Measurements from ENCODE around the gene OR2M7. TPM values are rescaled to one million over a fixed set of nuclear protein-coding genes. Genes with fewer than 3 reads are reported as not detected.

OR2M7 gene
- total RNA-seq, 2 donors from 2014 or later, result not detected

DNA sequence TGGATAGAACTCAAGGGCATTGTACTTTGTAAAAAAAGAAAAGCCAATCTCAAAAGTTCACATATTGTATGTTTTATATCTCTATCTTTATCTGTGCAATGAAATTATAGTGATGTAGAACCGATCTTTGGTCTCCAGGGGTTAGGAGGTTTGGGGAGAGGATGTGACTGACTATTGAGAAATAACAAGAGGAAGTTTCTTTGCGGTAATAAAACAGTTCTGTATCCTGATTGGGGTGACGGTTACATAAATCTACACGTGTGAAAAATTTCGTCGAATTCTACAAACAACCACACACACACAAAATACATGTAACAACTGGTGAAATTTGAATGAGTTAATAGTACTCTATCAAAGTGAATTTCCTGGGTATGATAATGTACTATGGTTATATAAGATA is 36.0 kb downstream of the OR2M7 start:
- no peak for ATAC-seq

DNA sequence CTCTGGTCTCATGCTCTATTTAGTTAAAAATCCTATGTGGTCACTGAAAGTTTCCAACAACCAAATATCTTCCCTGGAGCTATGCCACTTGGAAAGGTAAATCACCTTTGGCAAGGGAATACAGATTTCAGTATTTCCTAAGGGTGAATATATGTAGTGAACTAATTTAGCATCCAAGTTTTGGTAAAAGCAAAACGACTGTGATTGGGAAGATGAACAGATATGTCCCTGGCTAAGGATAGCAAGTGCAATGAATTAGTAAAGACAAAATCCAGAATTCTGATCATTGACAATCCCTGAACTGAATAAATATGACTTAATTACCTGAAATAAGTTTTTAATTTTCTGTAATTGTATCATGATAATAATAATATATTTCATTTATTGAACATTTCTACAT is 46.5 kb downstream of the OR2M7 start, which contains the start of gene OR2T33:
OR2T33 (minus strand) TSS at position 101 of the 400 bp plus-strand sequence. CDS start 4,162 bp downstream, outside the sequence.
- no peaks in the 10 kb centered on the region for H3K9me3 ChIP-seq (ENCODE audit: control insufficient read depth, low read length, poor library complexity, severe bottlenecking)
- Mint-ChIP-seq H3K36me3 (ENCODE audit: low read depth) (peaks cover 3% of the 10 kb centered on the region), H3K4me3 (no peak within 1 kb of the TSS), H3K27ac (no peak within 1 kb of the TSS), H3K4me1 (no peaks in the 10 kb centered on the region), H3K27me3 (peaks cover 4% of the 10 kb centered on the region)
- ATAC-seq (no peak), DNase-seq (no peak)

More for the DNA sequence above, 36.0 kb downstream of the OR2M7 start:
- H3K4me3 Mint-ChIP-seq, result no peak overlapping the region
- no peaks in the 10 kb centered on the region for H3K4me1 Mint-ChIP-seq
- no peaks in the 10 kb centered on the region for H3K36me3 Mint-ChIP-seq (ENCODE audit: low read depth)
- H3K27ac Mint-ChIP-seq, result no peak overlapping the region
- no peak for DNase-seq
- H3K27me3 Mint-ChIP-seq, result no peaks in the 10 kb centered on the region
- no peaks in the 10 kb centered on the region for H3K9me3 ChIP-seq (ENCODE audit: control insufficient read depth, low read length, poor library complexity, severe bottlenecking)

Other genes with a start within 250 kb of the OR2M7 start
- under 1 TPM in 1 of 2 donors, not detected in 1; 0.21 TPM for gene OR2L13, start 229.4 kb downstream of the OR2M7 start, total RNA-seq
- gene OR2M5, start 179.4 kb downstream of the OR2M7 start, total RNA-seq, result not detected
- gene OR2M2, start 149.7 kb downstream of the OR2M7 start, total RNA-seq, result not detected
- not detected for gene OR2M3, start 127.3 kb downstream of the OR2M7 start, total RNA-seq
- not detected for gene OR2M4, start 93.2 kb downstream of the OR2M7 start, total RNA-seq
- not detected for gene OR2T33, start 46.6 kb downstream of the OR2M7 start, total RNA-seq
- gene OR2T12, start 21.1 kb downstream of the OR2M7 start, total RNA-seq, result not detected
- not detected for gene OR14C36, start 24.2 kb upstream of the OR2M7 start, total RNA-seq
- gene OR2T4, start 37.1 kb upstream of the OR2M7 start, total RNA-seq, result not detected
- not detected for gene OR2T6, start 51.2 kb upstream of the OR2M7 start, total RNA-seq
- gene OR2T1, start 78.5 kb upstream of the OR2M7 start, total RNA-seq, result not detected
- gene OR2T2, start 121.1 kb upstream of the OR2M7 start, total RNA-seq, result under 1 TPM in 1 of 2 donors, not detected in 1; 0.15 TPM
- gene OR2T3, start 148.8 kb upstream of the OR2M7 start, total RNA-seq, result not detected
- gene OR2T5, start 164.0 kb upstream of the OR2M7 start, total RNA-seq, result not detected
- not detected for gene OR2G6, start 183.5 kb upstream of the OR2M7 start, total RNA-seq
- gene OR2T29, start 238.2 kb upstream of the OR2M7 start, total RNA-seq, result not detected

Measured in T-helper 17 cell (primary cell).